EL (cell line): ENCODE results near the gene LPAR6.

Source experiments
- DNase-seq: peaks from one replicate; pipeline ENCODE4 v3.0.0-alpha.2; 2016

LPAR6 gene

GRCh38 chr13:48414501-48414900 is 1.6 kb upstream of the LPAR6 start:
- no peak for DNase-seq

DNA sequence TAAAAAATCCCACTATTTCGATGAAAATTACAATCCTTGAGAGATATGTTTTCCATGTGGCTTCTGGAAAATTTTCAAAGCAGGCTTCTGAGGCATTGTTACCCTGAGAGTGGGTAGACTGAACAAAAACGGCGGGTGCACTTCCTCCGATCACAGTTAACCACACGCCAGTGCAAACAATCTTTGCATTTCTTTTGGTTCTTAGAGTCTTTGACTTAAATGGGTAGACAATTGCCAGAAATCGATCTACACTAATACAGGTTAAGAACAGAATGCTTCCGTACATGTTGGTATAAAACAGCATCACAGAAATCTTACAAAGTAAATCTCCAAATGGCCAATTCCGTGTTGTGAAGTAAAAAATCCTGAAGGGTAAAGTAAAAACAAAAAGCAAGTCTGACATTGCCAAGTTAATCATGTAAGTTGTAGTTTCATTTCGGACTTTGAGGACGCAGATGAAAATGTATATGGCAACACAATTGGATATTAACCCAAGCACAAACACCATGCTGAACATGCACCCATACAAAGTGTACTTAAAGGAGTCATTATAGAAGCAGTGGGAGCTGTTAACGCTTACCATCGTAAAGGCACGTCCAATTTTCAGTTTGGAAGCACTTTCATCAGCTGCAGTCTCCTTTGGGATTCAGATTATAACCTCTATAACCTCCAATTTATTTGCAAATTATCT is 927 bp downstream of the LPAR6 start:
- DNase-seq: peak; percentile 29

- DNase-seq: no peak
Observed at GRCh38 chr13:48411147-48411794, 1.6 kb downstream of the LPAR6 start.

GRCh38 chr13:48410199-48410598 is 2.7 kb downstream of the LPAR6 start:
- no peak for DNase-seq

- DNase-seq: no peak
Observed at GRCh38 chr13:48405875-48406274, 7.0 kb downstream of the LPAR6 start.

GRCh38 chr13:48404952-48405351 is 8.0 kb downstream of the LPAR6 start:
- DNase-seq: no peak

DNA sequence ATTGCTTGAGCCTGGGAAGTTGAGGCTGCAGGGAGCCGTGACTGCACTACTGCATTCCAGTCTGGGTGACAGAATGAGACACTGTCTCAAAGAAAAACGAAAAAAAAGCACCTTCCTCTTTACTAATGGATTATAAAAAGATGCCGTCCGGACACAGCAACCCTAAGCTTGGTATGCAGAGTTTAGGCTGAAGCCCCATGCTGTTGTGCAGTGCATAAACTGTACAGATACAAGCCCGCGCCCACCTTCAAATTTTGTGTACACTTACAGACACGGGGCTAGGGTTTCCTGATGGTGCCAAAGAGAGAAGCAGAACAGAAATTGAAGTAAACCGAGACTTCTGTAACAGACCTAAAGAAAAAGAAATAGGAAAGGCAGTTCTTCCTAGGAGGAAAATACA is 9.0 kb downstream of the LPAR6 start:
- DNase-seq: no peak

DNA sequence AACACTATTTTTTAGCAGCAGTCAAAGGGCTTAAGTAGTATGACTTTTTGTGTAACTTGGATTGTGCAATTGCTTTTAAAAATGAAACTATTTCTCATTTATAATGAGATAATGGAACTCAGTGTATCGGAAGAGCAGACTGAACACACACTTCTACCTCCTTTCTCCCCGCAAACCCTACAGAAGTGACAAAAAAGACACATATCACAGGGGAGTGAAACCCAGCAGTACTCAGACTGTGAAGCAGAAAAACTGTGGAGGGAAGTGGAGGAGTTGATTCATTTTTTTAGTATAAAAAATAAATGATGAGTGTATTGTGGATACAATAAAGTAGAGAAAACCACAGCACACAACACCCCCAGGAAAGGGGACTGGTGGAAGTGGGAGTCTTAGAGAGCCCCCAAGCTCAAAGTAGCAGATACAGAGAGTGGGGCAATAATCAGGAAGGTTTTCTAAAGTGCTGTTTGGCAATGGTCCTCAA is 9.7 kb downstream of the LPAR6 start:
- DNase-seq: no peak

GRCh38 chr13:48402325-48402932 is 10.5 kb downstream of the LPAR6 start:
- DNase-seq: no peak

DNA sequence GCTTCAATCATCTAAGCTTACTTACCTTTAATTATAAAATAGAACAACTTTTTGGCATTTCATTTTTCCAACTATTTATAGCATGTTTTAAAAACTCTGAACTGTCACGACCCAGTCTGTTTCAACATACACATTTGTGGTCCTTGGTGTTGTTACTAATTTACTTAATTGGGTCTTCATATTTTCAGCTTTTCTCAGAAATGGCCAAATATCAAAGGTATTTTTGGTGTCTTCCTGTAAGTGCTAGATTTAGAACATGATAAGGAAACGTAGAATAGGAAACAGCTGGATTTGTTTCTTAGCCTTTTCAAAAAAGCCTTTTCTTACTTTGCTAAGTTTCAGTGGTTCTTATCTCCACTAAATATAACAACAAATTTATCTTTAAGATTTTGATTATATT is 11.4 kb downstream of the LPAR6 start:
- no peak for DNase-seq

DNA sequence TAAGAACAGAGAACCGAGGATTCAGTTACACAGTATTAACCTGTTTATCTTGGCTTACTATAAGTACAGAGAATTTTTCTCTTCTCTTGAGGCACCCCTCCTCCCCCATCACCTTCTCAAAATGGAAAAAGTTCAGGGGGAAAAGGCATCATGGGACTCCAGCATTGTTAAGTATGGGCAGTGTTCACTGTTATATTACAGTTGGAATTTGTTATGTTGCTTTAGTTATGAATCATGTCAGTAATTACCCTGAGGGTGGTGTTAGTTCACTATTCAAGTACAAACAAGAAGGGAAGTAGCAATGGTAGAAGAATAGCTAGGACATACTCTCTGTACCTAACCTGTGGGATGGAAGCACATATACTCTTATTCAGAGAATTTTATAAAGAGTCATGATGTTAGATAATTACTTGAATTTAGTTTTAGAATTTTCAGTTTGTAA is 12.0 kb downstream of the LPAR6 start:
- peak; percentile 85 for DNase-seq

DNA sequence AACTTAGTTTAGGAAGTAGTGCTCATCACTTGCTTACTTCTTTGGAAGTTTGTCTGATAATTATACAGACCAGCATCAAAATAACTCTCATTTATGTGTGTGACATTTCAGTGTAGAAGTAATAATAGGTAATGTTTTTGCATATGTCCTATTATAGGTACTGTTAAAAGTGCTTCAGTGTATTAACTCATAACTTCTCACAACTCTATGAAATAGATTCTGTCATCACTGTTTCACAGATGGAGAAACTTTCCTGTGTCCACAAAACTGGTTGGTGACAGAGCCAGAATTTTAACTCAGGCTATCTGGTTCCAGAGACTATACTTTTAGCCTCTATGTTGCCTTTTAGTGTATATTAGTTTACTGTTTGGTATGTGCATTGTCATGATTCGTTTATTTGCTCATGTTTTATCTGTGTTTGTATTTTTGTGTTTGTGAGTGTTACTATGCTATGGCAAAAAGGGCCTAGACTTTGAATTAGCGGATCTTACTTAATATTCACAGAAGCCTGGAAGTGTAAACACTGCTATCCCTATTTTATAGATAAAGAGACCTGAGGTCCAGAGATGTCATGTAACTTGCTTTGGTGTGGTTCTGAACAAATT is 12.7 kb downstream of the LPAR6 start:
- no peak for DNase-seq

GRCh38 chr13:48398450-48399095 is 14.3 kb downstream of the LPAR6 start:
- peak; percentile 65 for DNase-seq

DNA sequence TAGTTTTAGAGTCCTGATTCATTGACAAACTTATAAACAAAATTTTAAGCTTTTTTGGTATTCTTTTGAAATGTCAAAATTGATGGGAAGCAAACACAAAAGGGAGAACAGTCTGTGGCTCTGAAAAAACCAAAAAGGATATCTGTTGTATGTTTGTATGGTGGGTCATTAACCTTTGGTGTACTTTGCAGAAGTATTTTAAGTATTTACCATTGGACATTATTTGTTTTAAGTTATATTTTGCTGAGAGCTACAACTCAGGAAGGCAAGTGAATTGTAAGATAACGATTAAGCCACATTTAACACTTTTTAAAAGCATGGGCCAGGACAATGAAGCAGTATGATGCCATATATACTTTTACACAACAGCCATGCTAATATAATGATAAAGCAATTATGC is 15.2 kb downstream of the LPAR6 start:
- no peak for DNase-seq

DNA sequence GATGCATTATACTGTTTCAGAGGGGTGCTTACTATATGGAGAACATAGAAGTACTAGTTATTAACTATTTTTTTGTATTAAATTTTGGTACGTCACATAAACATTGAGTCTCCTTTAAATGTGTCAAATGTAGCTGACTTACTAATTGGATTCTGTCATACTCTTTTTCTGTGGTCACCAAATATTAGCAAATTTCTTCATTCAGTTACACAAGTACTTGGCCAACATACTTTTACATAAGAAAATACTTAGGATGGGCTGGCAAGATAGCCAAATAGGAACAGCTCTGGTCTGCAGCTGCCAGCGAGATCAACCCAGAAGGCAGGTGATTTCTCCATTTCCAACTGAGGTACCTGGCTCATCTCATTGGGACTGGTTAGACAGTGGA is 19.2 kb downstream of the LPAR6 start:
- DNase-seq: no peak

DNA sequence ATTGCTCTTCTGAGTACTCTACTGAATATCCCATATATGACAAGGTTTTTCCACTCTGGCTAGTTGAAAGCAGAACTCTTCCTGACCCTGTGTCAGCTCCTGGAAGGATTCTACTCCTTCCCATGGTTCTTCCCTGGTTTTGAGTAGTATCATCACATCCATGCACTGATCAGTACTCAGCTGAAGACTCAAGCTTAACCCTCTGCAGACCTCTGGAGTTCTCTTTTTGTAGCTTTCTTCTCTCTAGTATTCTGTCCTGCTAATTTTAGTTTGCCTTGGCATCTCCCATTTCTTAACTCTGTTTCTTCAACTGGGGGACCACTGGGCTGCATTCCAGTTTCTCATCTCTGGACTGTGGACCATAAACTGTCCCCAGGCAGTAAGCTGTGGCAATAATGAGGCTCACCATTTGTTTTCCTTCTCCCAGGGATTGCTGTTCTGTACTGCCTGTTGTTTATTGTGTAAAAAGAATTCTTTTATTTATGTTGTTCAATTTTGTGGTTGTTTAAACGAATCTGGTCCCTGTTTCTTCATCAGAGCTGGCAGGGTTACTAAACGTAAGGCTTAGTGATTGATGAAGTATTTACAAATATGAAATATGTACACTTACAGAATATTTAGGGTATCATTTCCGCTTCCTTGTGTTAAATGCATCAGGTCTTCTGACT is 19.7 kb downstream of the LPAR6 start:
- DNase-seq: no peak

GRCh38 chr13:48391257-48391656 is 21.7 kb downstream of the LPAR6 start:
- no peak for DNase-seq

DNA sequence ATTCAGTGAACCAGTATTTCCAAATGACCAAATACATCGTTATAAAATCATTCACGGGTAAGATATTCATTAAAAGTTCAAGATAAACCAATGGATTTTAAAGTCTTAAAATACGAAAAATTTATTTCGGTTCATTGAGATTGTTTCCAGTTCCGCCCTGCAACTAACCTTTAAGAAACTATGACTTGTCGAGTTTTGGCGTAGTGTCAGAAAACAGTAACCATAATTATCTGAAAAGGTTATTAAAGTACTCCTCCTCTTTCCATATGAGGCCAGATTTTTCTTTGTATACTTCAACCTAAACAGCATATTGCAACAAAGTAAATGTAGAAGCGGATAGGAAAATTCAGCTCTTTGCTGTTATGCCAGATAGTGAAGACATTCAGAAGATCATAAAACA is 26.1 kb downstream of the LPAR6 start:
- no peak for DNase-seq

DNA sequence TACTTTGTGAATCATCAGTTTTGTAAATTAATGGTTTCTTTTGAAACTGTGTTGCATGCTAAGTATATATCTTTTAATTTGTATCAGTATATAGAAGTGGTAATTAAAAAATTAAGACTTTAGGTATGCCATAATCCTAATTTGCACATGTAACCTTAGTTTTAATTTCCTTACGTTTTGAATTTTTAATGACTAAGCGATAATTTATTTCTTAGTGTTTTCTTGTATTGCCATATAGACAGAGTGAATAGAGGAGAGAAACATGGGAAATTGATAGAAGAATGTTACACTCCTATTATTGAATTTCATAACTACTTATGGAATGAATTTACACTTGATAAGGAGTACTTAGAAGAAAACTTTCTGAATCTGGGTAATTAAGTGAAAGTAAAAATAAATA is 29.5 kb downstream of the LPAR6 start:
- DNase-seq: no peak

DNA sequence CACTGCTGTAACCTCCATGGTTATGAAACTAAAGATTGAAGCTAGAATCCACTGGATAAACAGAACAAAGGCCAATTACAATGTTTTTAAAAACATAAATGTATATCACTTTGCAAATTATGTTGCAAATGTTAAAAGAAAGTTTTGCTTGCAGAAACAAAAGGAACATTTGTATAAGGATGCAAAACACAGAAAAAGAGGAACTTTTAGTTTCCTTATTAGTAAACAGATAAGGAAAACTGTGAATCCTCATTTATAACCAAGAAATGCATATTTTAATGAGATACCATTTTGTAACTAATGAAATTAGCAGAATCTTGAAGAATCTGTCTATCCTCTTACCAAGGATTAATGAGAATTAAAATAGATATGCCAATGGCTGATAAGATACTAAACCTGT is 32.3 kb downstream of the LPAR6 start:
- no peak for DNase-seq

- DNase-seq: no peak
Observed at GRCh38 chr13:48377857-48378256, 35.1 kb downstream of the LPAR6 start.

DNA sequence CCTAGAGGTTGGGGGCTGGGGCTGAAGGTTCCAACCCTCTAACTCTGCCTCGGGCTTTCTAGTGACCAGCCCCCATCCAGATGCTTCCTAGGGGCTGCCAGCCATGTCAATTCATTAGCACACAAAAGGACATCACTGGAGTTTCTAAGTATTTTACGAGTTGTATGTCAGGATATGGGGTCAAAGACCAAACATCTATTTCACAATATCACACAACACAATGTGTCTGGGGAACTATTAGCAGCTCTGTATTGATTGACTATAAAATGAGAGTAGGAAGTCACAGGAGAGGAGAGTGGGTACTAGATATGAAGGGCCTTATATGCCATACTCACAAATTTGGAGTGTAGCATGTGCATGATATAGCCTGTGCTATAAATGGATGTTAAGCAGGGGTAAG is 42.1 kb downstream of the LPAR6 start:
- no peak for DNase-seq

- DNase-seq: no peak
Observed at GRCh38 chr13:48369988-48370387, 42.9 kb downstream of the LPAR6 start.
